Measurements from ENCODE around the gene CD47.

CD47 gene

DNA sequence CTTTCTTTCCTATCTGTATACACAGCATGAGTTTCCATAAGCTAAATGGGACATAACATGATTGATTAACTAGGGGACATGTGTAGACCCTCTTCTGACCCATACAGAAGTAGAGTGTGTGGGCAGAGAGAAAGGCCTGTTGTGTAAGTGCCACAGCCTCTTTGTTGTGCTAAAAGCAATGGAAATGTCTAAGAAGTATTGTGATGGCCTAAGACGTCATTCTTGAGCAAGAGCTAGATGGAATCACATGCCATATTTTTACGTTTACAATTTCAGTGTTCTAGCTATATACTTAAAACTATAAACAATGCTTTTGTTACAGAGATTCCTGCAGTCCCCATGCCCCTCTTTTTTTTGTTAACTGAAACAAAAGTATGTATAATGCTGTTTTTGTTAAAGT lies 61.9 kb downstream of the CD47 start:
- no peak for DNase-seq
- in situ Hi-C loops (cut with MboI; ENCODE audit: low pct_unique_long_range_greater_than_20kb, low sequenced_read_pairs): no loop called here

DNA sequence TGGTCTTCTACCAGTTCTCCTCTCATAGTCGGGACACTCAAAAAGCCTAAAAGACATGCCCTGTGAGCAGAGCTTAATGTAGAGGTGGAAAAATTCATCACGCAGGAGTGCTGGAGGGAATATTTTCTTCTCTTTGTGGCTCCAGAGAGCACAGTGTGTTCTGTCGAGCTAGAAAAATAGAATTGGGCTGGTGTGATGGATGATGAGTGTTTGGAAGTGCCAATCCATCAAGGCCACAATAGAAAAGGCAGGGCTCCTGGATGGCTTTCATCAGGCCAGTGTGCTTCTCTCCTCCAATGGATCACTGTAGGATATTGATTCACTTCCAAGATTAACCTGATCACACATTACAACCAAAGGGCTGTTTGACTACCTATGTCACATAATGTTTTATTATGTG lies 65.7 kb downstream of the CD47 start:
- DNase-seq: no peak
- in situ Hi-C loops (cut with MboI; ENCODE audit: low pct_unique_long_range_greater_than_20kb, low sequenced_read_pairs): no loop called here

DNA sequence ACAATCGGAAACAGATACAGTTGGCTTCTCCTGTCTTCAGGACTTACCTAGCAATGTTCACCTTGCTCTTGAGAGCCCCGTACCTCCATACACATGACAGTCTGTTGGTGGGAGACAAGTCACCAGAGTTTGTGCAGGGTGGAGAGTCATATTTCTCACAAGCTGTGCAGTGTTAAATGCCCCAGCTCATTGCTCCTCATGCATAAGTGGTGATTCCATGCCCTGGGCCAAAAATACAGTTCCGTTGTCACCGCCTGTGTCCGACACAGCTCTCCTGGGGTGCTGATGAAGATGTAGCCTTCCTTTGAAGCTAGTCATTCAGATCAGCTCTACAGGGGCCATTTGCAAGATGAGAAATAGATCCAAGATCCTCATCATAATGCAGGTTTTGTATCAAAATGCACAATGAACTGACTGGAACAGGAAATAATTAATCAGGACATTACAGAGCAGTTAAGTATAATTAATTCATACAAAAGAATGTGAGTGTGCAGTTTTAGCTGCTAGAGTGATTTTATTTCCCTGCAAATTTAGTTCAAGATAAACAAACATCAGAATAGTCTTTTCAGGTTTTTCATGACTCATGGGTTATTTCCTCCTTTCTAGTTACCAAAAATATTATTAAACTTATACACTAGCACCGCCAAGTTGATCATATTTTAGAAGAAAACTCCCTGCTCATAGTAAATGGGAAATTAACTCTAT lies 66.5 kb downstream of the CD47 start:
- in situ Hi-C loops (cut with MboI; ENCODE audit: low pct_unique_long_range_greater_than_20kb, low sequenced_read_pairs): no loop called here
- DNase-seq: no peak

- DNase-seq: no peak
- in situ Hi-C loops (cut with MboI; ENCODE audit: low pct_unique_long_range_greater_than_20kb, low sequenced_read_pairs): no loop called here
These were observed 68.3 kb downstream of the CD47 start for GRCh38 chr3:108022256-108023150.

GRCh38 chr3:108021533-108021932 lies 69.3 kb downstream of the CD47 start:
- in situ Hi-C loops (cut with MboI; ENCODE audit: low pct_unique_long_range_greater_than_20kb, low sequenced_read_pairs): no loop called here
- no peak for DNase-seq

GRCh38 chr3:108021131-108021530 lies 69.7 kb downstream of the CD47 start:
- no peak for DNase-seq
- in situ Hi-C loops (cut with MboI; ENCODE audit: low pct_unique_long_range_greater_than_20kb, low sequenced_read_pairs): no loop called here

DNA sequence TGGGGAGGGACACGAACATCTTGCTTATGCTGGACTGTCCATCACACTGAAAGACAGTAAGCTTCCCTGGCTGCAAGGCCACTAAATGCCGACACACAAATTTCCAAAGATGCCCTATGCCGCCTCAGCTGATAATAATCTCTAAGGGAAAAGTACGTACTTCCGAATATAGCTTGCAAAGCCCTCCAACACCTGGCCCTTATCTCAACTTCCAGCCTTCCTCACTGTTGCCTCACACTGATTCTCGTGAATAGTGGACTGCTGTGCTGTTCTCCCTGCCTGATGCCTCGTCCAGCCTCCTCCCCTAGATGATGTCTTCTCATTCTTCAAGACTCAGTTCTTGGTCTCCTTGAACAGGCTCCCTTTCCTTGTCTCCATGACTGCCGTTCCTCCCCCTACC lies 72.3 kb downstream of the CD47 start:
- no peak for DNase-seq
- in situ Hi-C loops (cut with MboI; ENCODE audit: low pct_unique_long_range_greater_than_20kb, low sequenced_read_pairs): no loop called here

DNA sequence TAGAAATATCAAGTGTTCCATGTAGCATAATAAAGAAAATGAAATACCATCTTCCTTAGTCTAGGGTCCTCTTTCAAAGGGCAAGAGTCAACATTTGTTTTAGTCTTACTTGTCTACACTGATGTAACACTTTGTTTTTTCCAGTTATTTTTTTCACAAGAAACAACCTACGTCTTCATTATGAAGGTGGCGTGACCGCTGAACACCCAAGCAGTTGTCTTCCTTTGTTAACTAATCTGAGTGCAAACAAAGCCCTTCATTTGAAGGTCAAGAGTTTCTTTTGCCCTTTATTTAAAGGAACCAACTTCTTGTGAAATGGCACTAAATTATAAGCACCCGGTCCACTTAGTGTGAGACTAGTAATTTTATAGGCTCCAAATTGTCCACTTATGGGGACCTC lies 73.2 kb downstream of the CD47 start:
- DNase-seq: no peak
- in situ Hi-C loops (cut with MboI; ENCODE audit: low pct_unique_long_range_greater_than_20kb, low sequenced_read_pairs): no loop called here

DNA sequence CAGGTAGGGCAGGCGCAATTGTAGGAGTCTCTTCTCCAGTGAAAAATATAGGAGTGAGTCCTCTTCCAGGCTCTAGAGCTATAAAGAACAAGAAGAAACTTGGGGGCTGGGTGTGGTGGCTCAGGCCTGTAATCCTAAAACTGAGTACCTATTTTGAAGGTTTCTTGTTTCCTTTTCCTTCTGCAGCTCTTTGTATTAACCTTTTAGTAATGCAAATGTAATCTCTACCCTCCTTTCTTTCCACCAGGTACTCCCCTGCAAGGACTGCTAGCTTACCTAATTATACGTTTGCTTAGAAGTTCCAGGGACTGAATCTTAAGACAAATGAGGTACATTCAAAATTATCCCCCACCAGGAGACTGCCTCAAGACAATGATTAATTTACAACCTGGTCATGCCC lies 75.9 kb downstream of the CD47 start:
- no peak for DNase-seq

GRCh38 chr3:108013141-108014055 lies 77.4 kb downstream of the CD47 start:
- in situ Hi-C loops (cut with MboI; ENCODE audit: low pct_unique_long_range_greater_than_20kb, low sequenced_read_pairs): no loop called here

More for the DNA sequence above, 75.9 kb downstream of the CD47 start:
- in situ Hi-C loops (cut with MboI; ENCODE audit: low pct_unique_long_range_greater_than_20kb, low sequenced_read_pairs): no loop called here

DNA sequence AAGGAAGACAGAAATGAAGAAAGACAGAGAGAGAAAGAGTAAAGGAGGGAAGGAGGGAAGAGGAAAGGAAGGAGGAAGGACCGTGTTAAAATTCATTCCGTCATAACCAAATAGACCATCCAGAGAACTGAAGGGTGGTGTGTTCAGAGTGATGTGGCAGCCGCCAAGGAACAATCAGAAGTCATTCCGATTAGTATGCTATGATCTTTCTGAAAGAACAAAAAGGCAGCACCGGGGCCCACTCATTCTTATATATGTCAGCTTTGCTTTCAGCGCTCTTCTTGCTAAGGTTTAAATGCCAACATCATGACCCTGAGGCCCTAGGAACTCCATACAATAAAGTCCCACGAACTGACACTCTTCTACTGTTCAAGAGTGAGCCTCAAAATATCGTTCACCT lies 78.5 kb downstream of the CD47 start:
- no peak for DNase-seq
- in situ Hi-C loops (cut with MboI; ENCODE audit: low pct_unique_long_range_greater_than_20kb, low sequenced_read_pairs): no loop called here

More at GRCh38 chr3:108013141-108014055, 77.4 kb downstream of the CD47 start:
- no peak for DNase-seq

DNA sequence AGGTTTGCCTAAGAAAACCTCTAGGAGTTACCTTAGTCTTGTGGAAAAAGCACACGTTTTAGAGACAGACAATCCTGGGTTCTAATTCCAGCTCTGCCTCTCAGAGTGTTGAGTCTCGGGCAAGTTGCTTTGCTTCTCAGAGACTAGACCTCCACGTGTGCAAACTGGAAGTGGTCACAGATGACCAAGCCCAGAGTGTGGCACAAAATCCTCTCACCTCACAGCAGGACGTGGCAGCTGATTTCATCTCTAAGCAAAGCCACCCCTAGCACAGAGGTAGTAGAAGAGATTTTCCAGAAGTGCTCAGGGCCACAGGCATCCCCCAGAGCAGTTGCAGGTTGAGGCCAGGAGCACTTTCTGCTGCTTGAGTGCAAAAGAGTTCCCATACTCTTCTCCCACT lies 79.2 kb downstream of the CD47 start:
- no peak for DNase-seq
- in situ Hi-C loops (cut with MboI; ENCODE audit: low pct_unique_long_range_greater_than_20kb, low sequenced_read_pairs): no loop called here

- in situ Hi-C loops (cut with MboI; ENCODE audit: low pct_unique_long_range_greater_than_20kb, low sequenced_read_pairs): no loop called here
- DNase-seq: no peak
These were observed 81.7 kb downstream of the CD47 start for GRCh38 chr3:108008931-108009639.

GRCh38 chr3:108008106-108008505 lies 82.7 kb downstream of the CD47 start:
- in situ Hi-C loops (cut with MboI; ENCODE audit: low pct_unique_long_range_greater_than_20kb, low sequenced_read_pairs): no loop called here
- DNase-seq: no peak

DNA sequence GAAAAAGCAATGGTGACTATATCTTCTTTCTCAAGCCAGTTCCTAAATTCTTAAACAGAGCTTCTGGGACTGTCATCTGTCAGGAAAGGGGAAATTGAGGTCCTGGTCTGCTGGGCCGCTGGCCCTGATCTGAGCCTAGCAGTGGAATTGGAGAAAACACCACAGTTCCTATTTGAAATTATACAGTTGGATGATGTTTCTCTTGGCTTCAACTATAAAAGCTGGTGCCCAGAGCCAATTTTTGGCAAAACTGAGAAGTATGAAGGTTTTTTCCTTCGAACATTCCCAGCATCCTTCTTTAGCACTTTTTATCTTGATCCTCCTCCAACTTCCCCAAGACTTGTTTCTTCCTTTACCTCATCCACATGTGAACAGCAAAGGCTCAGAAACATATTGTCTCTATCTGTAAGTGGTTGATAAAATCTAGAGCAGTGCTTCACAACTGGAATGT lies 83.9 kb downstream of the CD47 start:
- peak; percentile 35 for DNase-seq
- in situ Hi-C loops (cut with MboI; ENCODE audit: low pct_unique_long_range_greater_than_20kb, low sequenced_read_pairs): no loop called here

DNA sequence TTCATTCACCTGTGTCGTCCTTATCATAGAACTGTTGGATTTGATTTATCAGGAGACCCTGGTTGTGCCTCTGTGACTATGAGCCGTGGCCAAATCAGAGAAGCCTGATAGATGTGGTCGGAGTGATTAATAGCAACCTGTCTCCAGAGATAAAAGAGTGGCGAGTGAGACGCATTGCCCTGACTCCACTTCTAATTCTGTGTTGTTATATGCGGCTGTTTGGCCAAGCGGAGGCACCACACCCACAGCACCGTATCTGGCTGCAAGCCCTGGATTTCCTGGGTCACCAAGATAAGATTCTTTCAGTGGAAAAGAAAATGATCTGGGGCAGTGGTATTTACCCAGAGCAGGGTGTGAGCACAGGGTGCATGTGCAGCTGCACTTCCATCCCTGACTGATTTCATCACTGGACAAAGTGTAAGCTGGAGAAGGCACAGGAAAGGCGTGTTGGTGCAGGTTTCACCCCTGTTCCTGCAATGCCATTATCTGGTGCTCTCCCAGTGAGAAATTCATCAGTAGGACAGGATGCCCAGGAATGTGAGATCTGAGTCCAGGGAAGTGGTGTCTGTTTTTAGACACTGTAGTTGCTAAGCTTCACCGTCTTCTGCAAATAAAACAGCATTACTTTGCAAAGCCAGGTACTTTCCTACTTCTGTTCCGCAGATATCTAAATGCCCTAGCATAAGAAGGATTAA lies 84.6 kb downstream of the CD47 start:
- DNase-seq: no peak
- in situ Hi-C loops (cut with MboI; ENCODE audit: low pct_unique_long_range_greater_than_20kb, low sequenced_read_pairs): no loop called here

DNA sequence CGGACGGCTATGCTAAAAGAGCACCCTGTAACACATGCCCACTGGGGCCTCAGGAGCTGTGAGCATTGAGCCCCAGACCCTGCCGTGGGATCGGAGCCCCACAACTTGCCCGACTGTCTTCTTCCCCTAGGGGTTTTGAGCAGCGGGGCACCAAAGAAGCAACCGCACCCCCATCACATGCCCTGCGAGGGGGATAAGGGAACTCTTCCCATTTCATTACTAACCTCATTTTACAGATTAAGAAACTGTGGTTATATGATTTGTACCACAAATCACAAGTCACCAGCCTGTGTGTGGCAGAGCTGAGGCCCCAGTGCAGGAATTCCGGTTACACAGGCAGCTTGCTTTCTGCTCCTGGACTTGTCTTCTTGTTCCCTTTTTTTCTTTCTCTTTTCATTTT lies 86.2 kb downstream of the CD47 start:
- DNase-seq: peak; percentile 84

GRCh38 chr3:108001457-108001856 lies 89.4 kb downstream of the CD47 start:
- no peak for DNase-seq
- in situ Hi-C loops (cut with MboI; ENCODE audit: low pct_unique_long_range_greater_than_20kb, low sequenced_read_pairs): no loop called here

More for the DNA sequence above, 86.2 kb downstream of the CD47 start:
- in situ Hi-C loops (cut with MboI; ENCODE audit: low pct_unique_long_range_greater_than_20kb, low sequenced_read_pairs): no loop called here
